Measurements from ENCODE around the gene MRPS18A. TPM values are rescaled to one million over a fixed set of nuclear protein-coding genes. Genes with fewer than 3 reads are reported as not detected.

Gene MRPS18A
- total RNA-seq, 1 experiment from 2014 or later, result 54.8 TPM

DNA sequence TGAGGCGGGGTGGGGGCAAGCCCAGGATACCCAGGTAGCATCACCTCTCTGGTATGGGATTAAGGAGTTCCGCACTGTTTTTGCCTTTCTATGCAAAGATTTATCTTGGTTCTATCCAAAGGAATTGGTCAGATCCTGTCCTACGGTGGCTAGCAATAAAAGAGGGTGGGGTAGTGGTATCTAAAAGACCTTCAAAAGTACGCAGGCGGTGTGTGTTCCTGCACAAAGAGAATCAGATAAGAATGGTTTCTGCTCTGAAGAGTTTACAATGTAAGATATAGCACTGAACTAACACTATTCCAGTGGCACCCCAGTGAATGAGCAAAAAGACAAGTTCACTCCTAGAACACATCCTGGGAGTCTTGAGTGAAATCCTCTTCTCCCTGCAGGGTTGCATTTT is 6.3 kb downstream of the MRPS18A start:
- Histone ChIP-seq H3K4me2 (no peak overlapping the region), H3K27ac (no peak overlapping the region), H3K79me2 (ENCODE audit: low read depth) (peaks cover 49% of the 10 kb centered on the region), H3K9me3 (ENCODE audit: insufficient read depth, low read depth) (no peaks in the 10 kb centered on the region), H2AFZ (no peak overlapping the region), H3K9me2 (ENCODE audit: insufficient read depth) (no peaks in the 10 kb centered on the region), H3K4me3 (no peak overlapping the region), H3K27me3 (ENCODE audit: insufficient read depth, low read depth) (no peaks in the 10 kb centered on the region), H3F3A (ENCODE audit: insufficient read depth, low read depth) (no peaks in the 10 kb centered on the region; the same call in 1 of the 2 replicates), H3K36me3 (ENCODE audit: low read depth) (peaks cover 22% of the 10 kb centered on the region), H3K4me1 (replicated peaks; ENCODE audit: insufficient read depth) (peaks cover 9% of the 10 kb centered on the region), H4K20me1 (ENCODE audit: insufficient read depth) (peaks cover 18% of the 10 kb centered on the region; the same call in 1 of the 2 replicates)
- ChIA-PET POLR2A (ENCODE audit: unreplicated experiment) (no interaction called here), CTCF (no interaction called here)
- TF ChIP-seq EZH2 (IDR thresholded peaks at IDR 0.05; ENCODE audit: low read depth), result no peak
- TF ChIP-seq, protein P1, sequence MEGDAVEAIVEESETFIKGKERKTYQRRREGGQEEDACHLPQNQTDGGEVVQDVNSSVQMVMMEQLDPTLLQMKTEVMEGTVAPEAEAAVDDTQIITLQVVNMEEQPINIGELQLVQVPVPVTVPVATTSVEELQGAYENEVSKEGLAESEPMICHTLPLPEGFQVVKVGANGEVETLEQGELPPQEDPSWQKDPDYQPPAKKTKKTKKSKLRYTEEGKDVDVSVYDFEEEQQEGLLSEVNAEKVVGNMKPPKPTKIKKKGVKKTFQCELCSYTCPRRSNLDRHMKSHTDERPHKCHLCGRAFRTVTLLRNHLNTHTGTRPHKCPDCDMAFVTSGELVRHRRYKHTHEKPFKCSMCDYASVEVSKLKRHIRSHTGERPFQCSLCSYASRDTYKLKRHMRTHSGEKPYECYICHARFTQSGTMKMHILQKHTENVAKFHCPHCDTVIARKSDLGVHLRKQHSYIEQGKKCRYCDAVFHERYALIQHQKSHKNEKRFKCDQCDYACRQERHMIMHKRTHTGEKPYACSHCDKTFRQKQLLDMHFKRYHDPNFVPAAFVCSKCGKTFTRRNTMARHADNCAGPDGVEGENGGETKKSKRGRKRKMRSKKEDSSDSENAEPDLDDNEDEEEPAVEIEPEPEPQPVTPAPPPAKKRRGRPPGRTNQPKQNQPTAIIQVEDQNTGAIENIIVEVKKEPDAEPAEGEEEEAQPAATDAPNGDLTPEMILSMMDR (conservative IDR thresholded peaks at IDR 0.05), result no peak
- BruUV-seq (replicated peaks), result no TSS peak
- intact Hi-C loops (cut with micrococcal nuclease; ENCODE audit: unreplicated experiment), result no loop called here
- no peak for DNase-seq

DNA sequence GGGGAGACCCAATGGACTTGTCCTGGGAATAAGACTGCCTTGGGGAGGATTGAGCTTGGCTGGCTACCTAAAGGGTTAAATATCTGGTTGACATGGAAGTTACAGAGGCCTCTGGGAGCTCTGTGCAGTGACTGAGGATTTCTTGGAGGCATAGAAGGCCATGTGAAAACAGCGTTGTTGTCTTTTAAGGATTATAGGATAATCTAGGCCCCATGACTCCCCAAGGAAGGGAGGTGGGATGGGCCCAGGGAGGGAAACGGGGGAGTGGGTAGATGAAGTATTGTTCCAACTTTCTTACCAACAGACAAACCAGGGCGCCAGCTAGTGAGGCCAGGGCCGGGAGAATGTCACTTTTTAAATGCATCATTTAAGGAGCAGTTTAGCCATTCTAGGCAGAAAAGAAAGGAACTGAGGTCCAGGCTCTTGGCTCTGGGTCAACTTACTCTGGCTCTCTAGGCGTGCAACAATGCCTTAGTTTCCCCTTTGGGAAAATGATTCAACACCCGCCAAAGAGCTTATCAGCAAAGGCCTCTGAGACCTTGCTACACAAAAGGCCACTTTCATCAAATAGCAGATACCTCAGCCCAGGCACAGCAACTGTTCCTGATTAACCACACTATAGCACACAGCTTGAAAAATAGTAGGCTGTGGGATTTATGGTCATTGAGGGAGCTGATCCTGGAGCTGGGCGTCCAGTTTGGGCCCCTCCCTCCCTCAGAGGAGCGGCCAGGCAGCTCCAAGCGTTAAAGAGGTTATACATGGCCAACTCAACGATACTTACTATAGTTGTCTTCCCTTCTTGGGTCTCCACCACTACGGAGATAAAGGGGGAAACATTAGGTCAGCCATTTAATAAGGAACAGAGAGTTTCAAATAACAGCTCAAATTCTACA is 7.0 kb downstream of the MRPS18A start:
- ChIA-PET CTCF (interaction anchor here (0.6 kb wide), 1 partner anchor 40 kb away, joined by 4 read pairs; no protein-coding TSS in a partner anchor), POLR2A (ENCODE audit: unreplicated experiment) (no interaction called here)
- Histone ChIP-seq H4K20me1 (ENCODE audit: insufficient read depth) (peaks cover 18% of the 10 kb centered on the region; the same call in 1 of the 2 replicates), H3K36me3 (ENCODE audit: low read depth) (peaks cover 22% of the 10 kb centered on the region), H3K9me3 (ENCODE audit: insufficient read depth, low read depth) (no peaks in the 10 kb centered on the region), H3K4me3 (no peak overlapping the region), H3K4me1 (replicated peaks; ENCODE audit: insufficient read depth) (peaks cover 2% of the 10 kb centered on the region; the same call in 1 of the 2 replicates), H2AFZ (no peak overlapping the region), H3K4me2 (no peak overlapping the region), H3K9me2 (ENCODE audit: insufficient read depth) (no peaks in the 10 kb centered on the region), H3K79me2 (ENCODE audit: low read depth) (peaks cover 41% of the 10 kb centered on the region), H3K27me3 (ENCODE audit: insufficient read depth, low read depth) (no peaks in the 10 kb centered on the region), H3F3A (ENCODE audit: insufficient read depth, low read depth) (no peaks in the 10 kb centered on the region; the same call in 1 of the 2 replicates), H3K27ac (no peak overlapping the region)
- no TSS peak for BruUV-seq (replicated peaks)
- intact Hi-C loops (cut with micrococcal nuclease; ENCODE audit: unreplicated experiment), result no loop called here
- no peak for DNase-seq
- TF ChIP-seq, protein P1 (conservative IDR thresholded peaks at IDR 0.05), result no peak
- TF ChIP-seq EZH2 (IDR thresholded peaks at IDR 0.05; ENCODE audit: low read depth), result no peak

DNA sequence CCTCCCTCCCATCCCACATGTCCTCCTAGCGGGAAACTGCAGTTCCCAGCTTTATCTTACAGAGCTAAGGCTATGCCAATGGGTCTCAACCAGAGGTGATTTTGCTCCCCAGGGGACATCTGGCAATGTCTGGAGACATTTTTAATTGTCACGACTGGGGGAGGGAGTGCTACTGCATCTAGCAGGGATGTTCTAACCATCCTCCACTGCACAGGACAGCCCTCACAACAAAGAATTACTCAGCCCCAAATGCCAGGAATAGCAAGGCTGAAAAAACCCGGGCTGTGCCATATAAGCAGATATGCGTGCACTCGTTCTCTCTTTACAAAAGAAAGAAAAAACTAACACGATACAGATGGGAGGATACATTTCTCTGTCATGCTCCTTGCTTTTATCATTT is 8.5 kb downstream of the MRPS18A start:
- H2AFZ ChIP-seq, result no peak overlapping the region
- no peak for TF ChIP-seq EZH2 (IDR thresholded peaks at IDR 0.05; ENCODE audit: low read depth)
- TF ChIP-seq, protein P1 (conservative IDR thresholded peaks at IDR 0.05), result no peak
- H3K36me3 ChIP-seq (ENCODE audit: low read depth), result peaks cover 22% of the 10 kb centered on the region
- H3K4me1 ChIP-seq (replicated peaks; ENCODE audit: insufficient read depth), result no peaks in the 10 kb centered on the region
- POLR2A ChIA-PET (ENCODE audit: unreplicated experiment), result no interaction called here
- no peak overlapping the region for H3K27ac ChIP-seq
- no peak overlapping the region for H3K4me2 ChIP-seq
- no peaks in the 10 kb centered on the region for H3K9me3 ChIP-seq (ENCODE audit: insufficient read depth, low read depth)
- H3K27me3 ChIP-seq (ENCODE audit: insufficient read depth, low read depth), result no peaks in the 10 kb centered on the region
- intact Hi-C loops (cut with micrococcal nuclease; ENCODE audit: unreplicated experiment), result no loop called here
- BruUV-seq (replicated peaks), result no TSS peak
- CTCF ChIA-PET, result no interaction called here
- H3K9me2 ChIP-seq (ENCODE audit: insufficient read depth), result no peaks in the 10 kb centered on the region
- peaks cover 27% of the 10 kb centered on the region for H3K79me2 ChIP-seq (ENCODE audit: low read depth)
- H3K4me3 ChIP-seq, result no peak overlapping the region
- no peak for DNase-seq
- H3F3A ChIP-seq (ENCODE audit: insufficient read depth, low read depth), result no peaks in the 10 kb centered on the region; the same call in 1 of the 2 replicates
- peaks cover 18% of the 10 kb centered on the region; the same call in 1 of the 2 replicates for H4K20me1 ChIP-seq (ENCODE audit: insufficient read depth)

Data from PC-9 (cell line).